NCI-H748 treated with DMSO at 0.1 percent for 48 hours (cell line): ENCODE data around the gene ROBO4.

Source experiments
- DNase-seq: peaks from one replicate; lab custom pipeline; 2025; lab: John Stamatoyannopoulos, UW

ROBO4 gene

DNA sequence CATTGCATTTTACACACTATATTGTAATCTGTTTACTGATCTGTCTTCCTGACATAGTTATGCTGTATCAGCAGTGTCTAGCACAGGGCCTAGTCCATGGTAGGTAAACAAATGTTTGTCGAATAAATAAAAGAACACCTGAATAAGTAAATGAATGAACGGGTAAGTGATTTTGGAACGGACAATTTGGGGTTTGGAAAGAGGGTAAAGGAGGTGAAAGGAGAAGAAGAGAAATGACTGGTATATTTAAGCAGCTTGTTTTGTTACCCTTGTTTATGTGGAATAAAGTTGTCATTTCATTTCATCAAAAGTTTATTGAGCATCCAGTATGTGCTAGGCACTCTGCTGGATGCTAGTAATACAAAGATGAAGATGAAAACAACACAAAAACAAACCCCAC, 21.3 kb upstream of the ROBO4 start, which contains the start of gene HEPN1:
HEPN1 (plus strand) TSS at position 301 of the 400 bp plus-strand sequence.
- no peak for DNase-seq

DNA sequence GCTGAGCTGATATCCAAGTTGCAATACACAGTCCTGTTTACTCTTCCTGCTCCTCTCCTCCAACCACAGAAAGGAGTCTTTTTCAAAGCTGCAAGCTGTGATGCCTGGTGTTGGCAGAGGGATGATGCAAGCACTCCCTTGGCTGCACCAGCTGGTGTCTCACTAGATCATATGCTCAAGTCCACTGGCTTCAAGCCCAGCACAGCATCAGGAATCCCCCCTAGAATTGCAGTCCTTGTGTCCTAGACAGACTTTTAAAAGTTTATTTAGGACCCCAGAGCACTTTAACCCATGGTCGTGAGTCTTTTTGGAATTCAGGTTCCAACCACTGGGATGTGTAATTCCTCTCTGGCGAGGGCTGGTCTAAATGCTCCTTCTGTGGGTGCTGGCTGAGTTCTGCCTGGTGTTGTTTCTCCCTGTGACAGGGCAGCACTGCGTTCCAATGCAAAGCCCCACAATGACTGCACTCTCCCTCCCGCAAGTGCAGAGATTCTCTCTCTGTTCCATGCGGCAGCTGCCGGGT, 19.5 kb upstream of the ROBO4 start:
- no peak for DNase-seq

DNA sequence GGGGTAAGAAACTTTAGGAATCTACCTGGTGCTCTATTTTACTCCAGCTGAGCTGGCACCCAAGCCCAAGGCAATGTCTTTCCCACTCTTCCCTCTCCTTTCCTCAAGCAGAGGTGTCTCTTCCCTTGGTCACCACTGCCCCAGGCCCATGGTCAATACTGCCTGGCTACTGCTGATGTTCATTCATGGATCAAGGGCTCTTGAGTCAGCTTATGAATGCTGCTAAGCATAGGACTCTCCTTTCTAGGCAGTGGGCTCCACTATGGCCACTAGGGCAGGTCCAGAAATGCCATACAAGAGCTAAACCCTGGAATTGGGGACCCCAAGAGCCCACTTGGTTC, 18.7 kb upstream of the ROBO4 start:
- DNase-seq, result no peak

DNA sequence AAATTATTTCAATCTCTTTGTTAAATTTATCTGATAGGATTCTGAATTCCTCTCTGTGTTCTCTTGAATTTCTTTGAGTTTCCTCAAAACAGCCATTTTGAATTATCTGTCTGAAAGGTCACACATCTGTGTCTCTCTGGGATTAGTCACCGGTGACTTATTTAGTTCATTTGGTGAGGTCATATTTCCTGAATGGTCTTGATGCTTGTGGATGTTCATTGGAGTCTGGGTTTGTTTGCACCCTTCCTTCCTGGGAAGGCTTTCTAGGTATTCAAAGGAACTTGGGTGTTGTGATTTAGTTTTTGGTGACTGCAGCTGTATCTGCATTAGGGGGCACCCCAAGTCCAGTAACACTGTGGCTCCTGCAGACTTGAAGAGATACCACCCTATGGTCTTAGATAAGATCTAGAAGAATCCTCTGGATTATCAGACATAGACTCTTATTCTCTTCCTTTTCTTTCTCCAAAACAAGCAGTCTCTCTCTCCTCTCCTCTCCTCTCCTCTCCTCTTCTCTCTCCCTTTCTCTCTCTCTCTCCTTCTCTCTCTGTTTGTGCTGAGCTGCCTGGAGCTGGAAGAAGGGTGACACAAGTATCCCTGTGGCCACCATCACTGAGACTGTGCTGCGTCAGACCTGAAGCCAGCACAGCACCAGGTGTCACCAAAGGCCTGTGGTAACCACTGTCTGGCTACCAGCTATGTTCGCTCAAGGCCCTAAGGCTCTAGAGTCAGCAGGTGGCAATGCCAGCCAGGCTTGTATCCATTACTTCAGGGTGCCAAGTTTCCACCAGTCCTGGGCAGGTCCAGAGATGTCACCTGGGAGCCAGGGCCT, 18.1 kb upstream of the ROBO4 start:
- no peak for DNase-seq

DNA sequence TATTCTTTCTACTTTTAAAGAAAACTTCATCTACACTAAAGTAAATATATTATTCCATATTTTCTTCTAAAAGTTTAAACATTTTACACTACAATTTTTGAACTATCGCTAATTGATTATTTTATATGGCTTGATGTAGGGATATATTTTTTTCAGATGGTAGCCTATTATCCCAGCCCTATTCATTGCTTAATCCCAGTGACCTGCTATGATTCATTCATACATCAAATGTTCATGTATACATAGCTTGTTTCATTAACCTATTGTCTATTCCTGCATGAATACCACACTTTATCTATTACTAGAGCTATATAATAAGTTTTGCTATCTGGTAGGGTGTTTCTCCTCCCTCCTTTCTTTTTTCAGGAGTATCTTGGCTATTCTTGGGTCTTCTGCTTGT, 5.0 kb upstream of the ROBO4 start:
- DNase-seq, result no peak

DNA sequence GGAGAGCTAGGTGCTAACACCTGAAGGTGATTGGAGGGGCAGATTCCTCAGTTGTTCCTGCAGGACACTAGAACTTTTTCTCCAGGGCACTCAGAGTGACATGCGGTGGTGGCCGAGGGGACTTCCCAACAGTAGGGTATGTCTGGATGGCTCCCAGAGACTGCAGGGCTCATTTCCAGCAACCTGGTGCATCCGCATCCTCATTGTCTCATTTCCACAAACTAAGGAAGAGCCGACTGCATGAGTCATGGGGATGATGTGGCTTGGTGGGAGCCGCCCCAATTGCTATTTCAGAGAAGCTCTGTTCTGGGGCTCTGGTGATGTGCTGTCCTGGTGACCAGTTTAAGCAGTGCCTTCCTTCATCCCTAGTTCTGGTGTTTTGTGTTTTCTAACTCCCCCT, 2.8 kb upstream of the ROBO4 start:
- no peak for DNase-seq

DNA sequence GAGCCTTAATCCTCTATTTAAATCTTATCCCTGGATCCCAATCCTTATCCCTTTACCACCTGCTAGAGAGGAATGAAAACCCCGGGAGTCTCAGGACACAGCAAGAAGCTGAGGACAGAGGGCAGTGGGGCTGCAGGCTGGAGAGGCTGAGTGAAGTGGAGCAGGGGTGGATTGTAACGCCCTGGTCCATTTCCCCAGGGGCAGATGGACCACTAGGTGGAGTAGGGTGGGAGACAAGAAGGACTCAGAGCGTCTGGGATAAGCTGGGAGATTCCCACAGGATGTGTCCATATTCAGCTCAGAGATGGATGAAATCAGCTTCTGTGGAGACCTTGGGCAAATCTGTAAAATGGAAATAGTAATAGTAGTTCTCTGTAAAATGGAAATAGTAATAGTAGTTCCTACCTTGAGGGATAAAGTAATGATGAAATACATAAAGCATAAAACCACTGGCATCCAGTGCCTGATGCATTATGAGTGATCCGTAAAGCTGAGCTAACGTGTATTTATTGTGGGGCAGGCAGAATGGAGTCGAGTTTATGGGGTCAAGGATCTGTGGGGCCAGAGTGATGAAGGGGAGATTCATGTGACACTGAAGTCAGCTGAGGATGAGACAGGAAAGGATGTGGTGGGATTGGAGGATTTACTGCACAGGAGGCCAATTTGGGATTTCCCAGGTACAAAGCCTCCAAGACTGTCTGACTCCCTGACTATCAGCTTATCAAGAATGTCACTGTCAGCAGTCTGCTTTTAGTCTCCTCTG, 1.9 kb upstream of the ROBO4 start:
- no peak for DNase-seq

DNA sequence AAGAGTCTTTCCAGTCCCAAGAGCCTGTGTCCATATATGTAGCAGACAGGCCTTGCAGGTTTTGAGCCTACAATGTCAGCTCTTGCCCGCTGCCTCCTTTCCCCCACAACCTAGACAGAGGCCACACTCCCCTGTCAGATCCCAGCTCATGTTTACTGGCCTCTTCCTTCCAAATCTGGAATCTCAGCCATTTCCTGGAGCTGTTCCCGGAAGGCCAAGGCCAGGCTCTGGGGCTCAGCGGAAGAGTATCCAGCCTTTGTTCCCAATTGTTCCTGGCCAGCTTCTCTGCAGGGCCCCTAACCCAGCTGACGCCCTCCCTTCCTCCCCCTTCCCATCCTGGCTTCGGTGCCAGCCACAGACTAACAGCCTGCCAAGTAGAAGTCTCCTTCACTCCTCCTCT, 1.0 kb upstream of the ROBO4 start:
- no peak for DNase-seq

DNA sequence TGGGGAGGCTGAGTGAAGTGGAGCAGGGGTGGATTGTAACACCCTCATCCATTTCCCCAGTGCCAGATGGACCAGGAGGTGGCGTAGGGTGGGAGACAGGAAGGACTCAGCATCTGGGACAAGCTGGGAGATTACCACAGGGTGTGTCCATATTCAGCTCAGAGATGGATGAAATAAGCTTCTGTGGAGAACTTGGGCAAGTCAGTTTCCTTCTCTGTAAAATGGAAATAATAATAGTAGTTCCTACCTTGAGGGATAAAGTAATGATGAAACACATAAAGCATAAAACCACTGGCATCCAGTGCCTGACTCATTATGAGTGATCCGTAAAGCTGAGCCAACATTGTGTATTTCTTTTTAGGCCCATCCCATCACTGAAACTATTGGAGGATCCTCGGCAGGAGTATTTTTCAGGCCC, 607 bp upstream of the ROBO4 start:
- no peak for DNase-seq

DNA sequence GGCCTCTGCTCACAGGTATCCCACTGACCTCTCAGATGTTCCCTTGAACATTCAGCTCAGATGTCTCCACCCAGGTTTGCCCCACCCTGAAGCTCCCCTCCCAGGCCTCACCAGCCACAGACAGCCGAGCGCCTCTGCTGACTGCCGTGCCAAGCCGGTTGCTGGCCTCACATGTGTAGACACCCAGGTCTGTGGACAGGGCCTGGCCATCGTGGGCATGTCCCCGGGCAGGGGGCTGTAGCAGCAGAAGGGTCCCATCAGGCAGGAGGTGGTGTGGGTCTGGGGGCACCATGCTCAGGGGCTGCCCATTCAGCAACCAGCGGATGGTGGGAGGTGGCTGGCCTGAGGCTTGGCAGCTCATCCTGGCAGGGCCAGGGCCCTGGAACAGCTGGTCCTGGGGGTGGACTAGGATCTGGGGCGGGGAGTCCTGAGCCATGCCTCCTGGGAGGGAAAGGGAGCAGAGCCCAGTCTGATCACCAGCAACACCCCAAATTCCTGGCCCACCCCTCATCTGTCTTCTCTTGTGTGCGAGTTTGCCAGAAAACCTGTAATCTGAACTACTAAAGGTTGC, 759 bp downstream of the ROBO4 start:
- no peak for DNase-seq

DNA sequence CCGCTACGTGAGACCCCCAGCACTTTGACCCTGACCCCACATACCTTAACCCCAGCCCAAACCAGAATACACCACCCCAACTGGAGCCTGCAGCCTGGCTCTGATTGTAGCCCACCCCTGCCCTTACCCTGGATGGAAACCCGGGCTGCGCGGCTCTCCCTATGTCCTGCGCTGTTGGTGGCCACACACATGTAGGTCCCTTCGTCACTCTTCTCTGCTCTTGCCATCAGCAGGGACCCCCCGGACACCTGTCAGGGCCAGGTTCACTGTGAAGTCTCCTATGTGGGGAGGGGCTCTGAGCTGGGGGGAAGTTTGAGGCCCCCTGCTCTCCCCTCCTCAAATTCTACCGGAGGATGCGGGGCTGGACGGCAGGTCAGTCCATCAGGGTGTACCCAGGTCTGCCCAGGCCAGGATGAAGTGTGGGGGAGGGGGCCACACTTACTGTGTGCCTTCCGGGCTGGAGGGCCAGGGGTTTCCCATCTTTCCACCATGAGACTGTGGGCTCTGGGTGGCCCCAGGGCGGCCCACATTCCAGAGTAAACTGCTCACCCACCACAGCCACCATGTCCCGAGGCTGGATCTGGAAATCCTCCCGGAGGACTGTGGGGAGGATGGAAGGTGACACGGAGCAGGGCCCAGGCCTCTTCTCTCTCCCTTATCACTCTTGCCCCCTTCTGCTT, 1.5 kb downstream of the ROBO4 start:
- no peak for DNase-seq

DNA sequence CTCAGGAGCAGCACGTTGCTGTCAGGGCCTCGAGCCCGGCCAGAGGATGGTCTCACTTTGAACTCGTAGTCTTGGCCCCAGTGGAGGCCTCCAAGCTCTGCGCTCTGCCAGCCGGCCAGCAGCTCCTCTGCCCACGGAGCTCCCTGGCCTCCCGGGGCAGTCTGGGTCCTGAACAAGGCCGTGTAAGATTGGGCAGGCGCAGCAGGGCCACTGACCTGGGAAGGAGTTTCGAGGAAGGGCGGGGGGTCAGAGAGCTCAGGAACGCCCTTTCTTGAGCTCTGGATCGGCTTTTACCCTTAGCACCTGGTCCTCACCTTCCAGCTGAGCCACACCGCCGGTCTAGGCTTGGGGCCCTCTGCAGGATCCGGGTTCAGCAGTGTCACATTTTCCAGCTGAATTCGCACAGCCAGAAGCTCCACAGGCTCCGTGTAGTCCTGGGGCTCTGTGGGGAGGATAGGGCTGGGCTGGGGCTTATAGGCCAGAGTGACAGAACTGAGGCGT, 2.1 kb downstream of the ROBO4 start:
- no peak for DNase-seq

DNA sequence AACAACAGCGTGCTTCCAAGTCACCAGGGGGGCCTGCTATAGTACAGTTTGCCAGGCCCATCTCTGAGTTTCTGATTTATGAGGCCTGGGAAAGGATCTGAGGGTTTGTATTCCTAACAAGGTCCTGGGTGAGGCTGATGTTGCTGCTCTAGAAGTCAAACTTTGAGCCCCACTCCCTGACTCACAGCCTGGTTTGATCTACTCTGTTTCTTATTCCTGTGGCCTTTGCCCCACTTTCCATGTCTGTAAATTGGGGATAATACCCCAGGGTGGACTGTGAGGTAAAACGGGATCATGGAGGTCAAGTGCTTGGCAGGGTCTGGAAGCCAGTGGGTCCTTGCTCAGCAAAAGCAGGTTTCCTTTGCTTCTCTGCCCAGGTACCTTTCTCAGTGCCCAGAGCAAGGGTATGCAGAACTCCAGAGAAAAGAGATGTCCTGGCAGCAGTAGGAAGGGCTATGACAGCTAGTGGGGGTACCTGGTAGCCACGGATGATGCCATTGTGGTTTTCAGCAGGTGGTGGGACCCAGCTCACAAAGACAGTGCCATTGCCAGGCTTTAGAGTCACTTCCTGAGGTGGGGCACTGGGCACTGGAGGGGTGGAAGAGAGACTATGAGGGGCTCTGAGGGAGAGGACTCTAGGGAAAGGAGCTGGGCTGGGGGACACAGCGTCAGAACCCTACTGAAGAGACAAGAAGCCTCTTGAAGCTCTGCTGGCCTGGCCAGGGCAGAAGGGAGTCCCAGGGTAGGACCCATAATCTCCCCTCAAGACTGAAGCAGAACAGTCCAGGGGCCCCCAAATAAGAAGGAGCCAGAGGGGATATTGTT, 2.8 kb downstream of the ROBO4 start:
- no peak for DNase-seq

DNA sequence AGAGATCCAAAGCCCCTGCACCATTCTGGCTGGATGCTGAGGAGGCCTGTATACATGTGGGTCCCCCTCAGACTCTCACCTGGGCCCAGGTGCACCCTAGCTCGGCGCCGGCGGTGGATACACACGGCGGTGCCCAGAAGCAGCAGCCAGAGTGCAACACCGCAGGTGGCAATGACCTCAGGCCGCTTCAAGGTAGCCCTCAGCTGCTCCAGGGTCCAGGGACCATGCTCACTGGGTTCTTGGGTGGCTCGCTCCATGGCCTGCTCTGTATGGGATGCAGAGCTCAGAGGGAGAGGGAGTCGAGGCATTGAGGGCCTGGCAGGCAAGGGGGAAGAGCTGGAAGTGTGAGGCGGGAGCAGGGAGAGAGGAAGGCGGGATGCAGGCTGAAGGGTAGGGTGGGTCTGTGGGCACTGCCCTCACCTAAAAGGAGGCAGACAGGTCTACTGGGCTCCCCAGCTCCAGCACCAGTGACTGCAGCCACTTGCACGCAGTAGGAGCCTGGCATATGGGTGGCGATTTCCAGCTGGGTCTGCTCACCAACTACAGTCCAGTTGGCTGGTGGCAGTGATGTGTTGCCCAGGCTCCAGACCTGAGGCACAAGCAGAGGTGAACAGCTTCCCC, 3.8 kb downstream of the ROBO4 start:
- DNase-seq, result no peak

DNA sequence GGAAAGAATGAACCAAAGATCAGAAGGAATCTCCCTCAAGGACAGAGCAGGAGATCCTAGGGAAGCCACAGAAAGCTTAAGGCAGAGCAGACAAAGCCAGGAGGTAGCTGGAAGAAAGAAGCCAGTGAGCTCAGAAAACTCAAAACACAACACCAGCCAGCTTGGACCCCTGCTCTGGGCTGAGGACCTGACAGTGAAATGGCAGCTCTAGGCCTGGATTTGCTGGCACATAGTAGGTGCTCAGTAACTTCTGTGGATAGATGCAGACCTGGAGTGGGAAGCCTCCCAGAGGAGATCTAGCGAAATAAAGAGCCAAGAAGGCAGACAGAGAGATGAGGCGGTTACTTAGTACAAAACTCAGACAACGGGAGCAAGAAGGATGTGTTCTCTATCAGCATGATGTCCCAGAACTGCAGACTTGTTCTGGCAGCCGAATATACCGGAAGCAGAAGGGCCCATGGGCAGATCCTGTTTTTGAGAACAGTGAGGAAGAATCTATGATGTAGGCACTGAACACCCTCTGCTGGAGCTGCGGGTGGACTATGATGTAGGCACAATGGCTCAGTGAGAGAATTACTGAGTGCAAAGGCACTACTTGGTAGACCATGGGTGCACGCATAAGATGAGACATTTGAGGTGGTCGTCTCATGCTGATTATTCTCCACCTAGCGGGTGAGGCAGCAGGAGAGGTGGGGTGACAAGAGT, 4.8 kb downstream of the ROBO4 start:
- DNase-seq, result no peak

DNA sequence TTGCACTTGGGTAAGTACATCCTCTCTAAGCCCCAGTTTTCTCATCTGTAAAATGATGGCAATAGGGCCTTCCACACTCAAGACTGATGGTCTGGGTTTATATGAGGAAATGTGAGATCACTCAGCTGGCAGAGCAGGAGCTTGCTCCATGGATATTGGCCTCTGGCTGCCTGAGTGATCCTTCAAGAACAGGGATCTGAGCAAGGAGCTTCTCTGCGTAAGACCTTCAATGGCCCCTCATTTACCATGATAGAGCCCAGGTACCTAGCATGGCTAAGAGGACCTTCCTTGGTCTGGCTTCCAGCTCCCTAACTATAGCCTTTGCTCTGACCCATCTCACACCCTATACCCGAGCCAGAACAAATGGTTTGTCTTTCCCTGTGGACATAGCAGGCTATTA, 5.5 kb downstream of the ROBO4 start:
- DNase-seq, result no peak

DNA sequence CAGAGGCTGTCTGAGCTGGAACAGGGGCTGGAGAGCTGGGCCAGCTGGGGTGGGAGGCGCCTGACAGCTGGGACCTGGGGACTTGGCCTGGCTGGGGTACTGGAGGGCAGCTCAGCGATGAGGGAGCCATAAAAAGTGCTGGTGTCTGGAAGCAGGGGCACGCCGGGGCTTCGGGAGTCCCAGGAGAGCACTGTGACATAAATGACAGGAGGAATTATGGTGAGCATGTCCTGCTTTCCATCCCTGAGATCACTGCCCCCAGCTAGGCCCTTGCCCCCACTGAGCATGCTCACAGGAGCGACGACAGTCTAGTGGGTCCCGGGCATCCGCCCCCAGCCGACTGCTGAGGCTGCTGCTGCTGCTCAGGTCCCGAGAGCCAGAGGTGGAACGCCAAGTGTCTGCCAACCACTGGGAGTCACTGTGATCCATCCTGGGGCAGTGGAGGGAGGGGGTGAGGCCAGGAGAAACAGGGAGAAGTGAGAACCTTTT, 6.2 kb downstream of the ROBO4 start:
- DNase-seq, result no peak

DNA sequence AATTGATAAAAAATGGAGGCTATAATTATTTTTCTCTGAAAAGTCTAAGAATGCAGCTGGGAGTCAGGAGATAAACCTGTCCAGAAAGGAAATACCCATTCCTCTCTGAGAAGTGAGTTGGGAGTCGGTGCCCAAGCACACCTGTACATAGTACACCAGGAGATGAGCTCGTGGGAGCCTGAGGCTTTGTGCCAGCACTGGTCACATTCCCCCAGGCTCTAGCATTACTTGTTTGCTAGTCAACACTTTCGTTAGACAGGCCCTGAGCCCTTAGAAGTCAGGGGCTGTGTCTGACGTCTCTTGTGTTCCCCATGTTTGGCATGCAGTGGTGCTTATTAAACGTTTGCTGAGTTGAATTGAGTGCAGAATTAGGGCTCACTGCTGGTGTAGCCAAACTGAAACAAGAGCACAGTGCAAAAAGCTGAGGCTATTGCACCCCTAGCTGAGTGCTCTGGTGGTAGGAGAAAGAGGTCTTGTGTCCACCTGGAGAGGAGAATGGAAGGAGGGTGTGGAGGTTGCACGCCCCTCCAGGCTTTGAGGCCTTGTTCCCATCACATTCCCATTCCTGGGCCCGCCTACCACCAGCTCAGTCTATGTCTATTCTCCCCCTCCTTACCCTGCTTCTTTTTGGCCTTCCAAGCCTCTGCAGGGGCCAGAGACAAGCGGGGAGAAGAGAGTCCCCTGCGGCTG, 6.8 kb downstream of the ROBO4 start:
- DNase-seq, result no peak

DNA sequence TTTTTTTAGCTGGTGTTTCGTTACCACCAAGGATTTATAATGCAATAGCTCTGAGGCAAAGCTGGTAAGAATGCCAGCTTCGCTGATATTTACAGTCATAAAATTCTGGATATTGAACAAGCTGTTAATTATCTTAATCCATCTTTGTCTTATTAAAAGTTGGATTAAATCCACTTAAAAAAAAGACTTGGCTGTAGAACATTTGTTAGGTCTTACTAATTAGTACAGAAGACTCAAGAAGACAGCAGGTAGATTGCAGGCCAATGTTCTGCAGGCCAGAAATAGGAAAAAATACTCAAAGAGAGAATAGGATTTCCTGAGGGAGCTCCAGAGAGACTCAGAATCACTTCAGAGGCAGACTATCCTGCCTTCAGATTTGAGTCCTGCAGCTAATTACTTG, 7.5 kb downstream of the ROBO4 start:
- DNase-seq, result no peak
